HG02588 (cell line): ENCODE results near the gene ZNF850.
A peak's percentile ranks its signal among the peaks of the same experiment; 100 is the strongest.

ENCODE experiments used
- ATAC-seq: cut with Tn5 transposase; IDR thresholded peaks from one replicate; pipeline ENCODE4 v1.9.1; 2021; ENCODE audit warnings: mild to moderate bottlenecking, moderate library complexity; ENCODE audit not compliant: unreplicated experiment

ZNF850 gene

DNA sequence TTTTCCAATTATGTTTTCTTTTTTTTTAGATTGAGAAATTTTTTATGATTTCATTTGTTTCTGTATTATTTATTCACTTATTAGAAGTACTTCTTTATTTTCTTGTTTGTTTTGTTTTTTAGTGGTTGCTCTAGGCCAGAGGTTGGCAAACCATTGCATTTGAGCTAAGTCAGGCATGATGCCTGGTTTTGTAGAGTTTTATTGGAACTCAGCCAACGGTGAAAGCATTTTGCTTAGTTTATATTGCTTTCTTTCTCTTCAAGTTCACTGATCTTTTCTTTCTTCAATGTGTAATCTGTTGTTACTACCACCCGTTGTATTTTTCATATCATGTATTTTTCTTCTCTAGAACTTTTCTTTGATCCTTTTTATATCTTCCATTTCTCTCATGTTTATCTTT, 65.5 kb downstream of the ZNF850 start:
- ATAC-seq = no peak

DNA sequence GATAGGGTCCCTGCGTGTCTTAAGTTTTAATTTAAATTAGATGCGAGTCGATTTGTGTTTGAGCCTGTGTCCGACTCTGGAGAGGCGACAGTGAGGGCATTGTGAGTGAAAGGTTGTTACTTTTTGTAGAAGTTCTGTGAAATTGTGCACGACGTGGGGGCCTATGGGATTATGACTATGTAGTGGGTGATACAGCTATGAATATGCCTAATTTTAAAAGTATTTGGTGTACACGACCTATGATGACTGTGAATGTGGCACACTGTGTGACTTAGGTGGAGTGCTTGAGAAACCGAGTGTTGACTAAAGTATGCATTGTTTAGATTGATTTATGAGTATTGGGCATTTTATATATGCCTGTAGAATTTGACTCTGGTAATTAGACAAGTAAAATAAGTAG, 84.5 kb downstream of the ZNF850 start:
- no peak for ATAC-seq

DNA sequence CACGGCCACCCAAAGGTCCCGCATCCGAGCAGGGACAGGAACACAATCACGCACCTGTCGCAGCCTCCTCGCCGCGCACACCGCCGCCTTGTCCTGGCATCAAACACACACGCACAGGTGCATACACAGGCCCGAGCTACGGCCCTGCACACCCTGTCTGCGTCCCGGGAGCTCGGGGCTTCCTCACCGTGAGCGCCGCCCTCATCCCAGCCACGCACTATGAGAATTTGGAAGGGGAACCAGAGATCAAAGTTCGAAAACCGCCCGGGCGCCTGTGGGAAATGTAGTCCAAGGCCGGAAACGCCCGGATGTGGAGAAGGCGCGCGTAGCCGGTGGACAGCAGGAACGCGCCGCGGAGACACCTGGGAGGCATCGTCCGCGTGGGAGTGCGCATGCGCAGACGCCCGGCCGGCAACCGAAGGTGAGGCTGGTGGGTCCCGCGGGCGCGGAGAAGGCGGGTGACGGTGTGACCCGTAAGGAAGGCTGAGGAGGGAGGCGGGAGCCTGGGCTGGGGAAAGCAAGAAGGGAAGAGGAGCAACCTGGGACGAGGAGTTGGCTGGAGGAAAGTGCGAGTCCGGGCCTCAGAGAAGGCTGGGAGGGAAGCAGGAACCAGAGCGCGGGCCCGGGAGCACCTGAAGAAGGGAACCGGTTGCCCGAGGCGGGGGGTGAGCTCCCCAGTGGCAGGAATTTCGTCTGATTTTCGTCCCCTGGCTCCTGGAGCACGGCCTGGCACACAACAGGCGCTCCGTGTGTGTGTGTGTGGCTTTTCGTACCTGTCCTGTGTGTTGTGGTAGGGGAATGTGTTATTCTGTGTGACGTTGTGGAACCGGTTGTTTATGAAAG, 85.2 kb downstream of the ZNF850 start, which contains the start of gene ZNF567:
Gene ZNF567, plus strand, starts transcription at position 399 of the 843 bp plus-strand sequence. CDS start 7,256 bp downstream, outside the sequence.
- peak; percentile 93 for ATAC-seq

GRCh38 chr19:36686365-36687213, 86.0 kb downstream of the ZNF850 start:
- no peak for ATAC-seq

GRCh38 chr19:36685835-36686234, 86.8 kb downstream of the ZNF850 start:
- no peak for ATAC-seq

GRCh38 chr19:36679455-36679854, 93.2 kb downstream of the ZNF850 start:
- ATAC-seq = no peak

- ATAC-seq = no peak
Observed at GRCh38 chr19:36674201-36674600, 98.4 kb downstream of the ZNF850 start.

GRCh38 chr19:36672368-36672767, 100.2 kb downstream of the ZNF850 start:
- ATAC-seq = no peak

DNA sequence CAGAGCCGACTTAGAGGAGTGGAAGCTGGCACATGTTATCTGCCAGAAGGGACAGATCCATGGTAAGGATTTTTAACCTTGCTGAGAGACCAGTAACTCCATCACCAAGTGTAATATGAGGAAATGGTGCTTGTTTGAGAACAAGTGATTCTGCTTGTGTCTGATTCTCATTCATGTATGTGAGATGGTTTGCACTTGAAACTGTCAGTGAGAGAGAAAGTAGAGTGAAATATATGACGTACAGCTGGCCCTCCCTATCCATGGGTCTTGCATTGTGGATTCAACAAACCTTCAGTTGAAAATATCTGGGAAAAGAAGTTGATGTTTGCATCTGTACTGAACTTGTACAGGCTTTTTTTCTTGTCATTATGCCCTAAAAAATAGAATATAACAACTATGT, 104.0 kb downstream of the ZNF850 start:
- no peak for ATAC-seq

DNA sequence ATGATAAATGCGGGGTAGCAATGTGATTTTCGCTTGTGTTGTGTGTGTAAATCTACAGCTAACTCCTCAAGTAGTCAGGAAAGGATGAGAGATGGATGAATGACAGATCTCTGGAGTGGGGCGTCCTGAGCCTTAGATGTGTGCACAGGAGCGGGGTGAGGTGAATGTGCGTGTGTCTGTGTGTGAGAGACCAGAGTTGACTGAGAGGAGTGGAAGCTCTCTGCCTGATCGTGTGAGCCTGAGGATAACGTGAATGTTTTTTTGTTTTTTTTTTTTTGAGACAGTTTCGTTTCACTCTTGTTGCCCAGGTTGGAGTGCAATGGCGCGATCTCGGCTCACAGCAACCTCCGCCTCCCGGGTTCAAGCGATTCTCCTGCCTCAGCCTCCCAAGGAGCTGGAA, 106.8 kb downstream of the ZNF850 start:
- no peak for ATAC-seq
